ENCODE data around the gene MOXD1. TPM values are rescaled to one million over a fixed set of nuclear protein-coding genes. Genes with fewer than 3 reads are reported as not detected.

Gene MOXD1
- polyA plus RNA-seq, 1 of the 3 experiments (the other 2 are of a cell fraction): 252 TPM

DNA sequence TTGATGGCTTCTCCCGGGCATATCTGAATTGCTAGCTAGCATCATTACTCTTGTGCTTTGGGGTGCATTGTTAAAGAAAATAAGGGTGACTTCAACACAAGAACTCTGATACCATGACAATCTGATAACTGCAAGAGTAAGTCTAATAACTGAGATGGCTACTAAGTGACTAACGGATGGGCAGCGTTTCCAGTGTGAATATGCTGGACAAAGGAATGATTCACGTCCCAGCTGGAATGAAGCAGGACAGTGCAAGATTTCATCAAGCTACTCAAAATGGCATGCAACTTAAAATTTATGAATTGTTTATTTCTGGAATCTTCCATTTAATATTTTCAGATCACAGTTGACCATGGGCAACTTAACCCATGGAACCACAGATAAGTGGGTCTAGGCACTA is 31.7 kb downstream of the MOXD1 start:
- Histone ChIP-seq H3K9me3 (no peaks in the 10 kb centered on the region), H3K27me3 (ENCODE audit: insufficient read depth) (no peaks in the 10 kb centered on the region), H3K79me2 (ENCODE audit: insufficient read depth) (no peaks in the 10 kb centered on the region), H3K9ac (peak overlapping the region; percentile 78), H3K4me2 (peak overlapping the region; percentile 75), H3K36me3 (replicated peaks in 1 of 2; ENCODE audit: control insufficient read depth in 1 of 2, insufficient read depth in 2 of 2, low read length in 1 of 2) (peaks cover 12 to 24% of the 10 kb centered on the region in 2 experiments), H2AFZ (ENCODE audit: low read depth) (peak overlapping the region; percentile 70; the same call in 1 of the 2 replicates), H3K4me1 (ENCODE audit: control insufficient read depth in 1 of 2, insufficient read depth in 2 of 2, low read depth in 1 of 2, low read length in 1 of 2) (peaks cover 0 to 4% of the 10 kb centered on the region in 2 experiments; a peak in 2 of 4 replicates), H3F3A (replicated peaks; ENCODE audit: insufficient read depth) (peaks cover 20% of the 10 kb centered on the region), H3K4me3 (ENCODE audit: low read depth in 2 of 2, low read length in 1 of 2) (peak overlapping the region; percentile 26 to 55; a peak in 3 of 4 replicates), H4K20me1 (ENCODE audit: insufficient read depth) (no peaks in the 10 kb centered on the region), H3K9me2 (no peaks in the 10 kb centered on the region), H3K27ac (ENCODE audit: low read depth in 2 of 2, low read length in 1 of 2) (peak overlapping the region; percentile 71 to 88)
- ChIA-PET POLR2A (no interaction called here), CTCF (interaction anchor here (1.2 to 1.5 kb wide), 2 partner anchors 8 to 90 kb away, joined by 3 to 5 read pairs; no protein-coding TSS in a partner anchor)
- WGBS (ENCODE audit: low lambda C conversion rate): 6% methylated on average over 4 of the region's 4 CpGs
- TF ChIP-seq, protein P1, sequence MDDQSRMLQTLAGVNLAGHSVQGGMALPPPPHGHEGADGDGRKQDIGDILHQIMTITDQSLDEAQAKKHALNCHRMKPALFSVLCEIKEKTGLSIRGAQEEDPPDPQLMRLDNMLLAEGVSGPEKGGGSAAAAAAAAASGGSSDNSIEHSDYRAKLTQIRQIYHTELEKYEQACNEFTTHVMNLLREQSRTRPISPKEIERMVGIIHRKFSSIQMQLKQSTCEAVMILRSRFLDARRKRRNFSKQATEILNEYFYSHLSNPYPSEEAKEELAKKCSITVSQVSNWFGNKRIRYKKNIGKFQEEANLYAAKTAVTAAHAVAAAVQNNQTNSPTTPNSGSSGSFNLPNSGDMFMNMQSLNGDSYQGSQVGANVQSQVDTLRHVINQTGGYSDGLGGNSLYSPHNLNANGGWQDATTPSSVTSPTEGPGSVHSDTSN (IDR thresholded peaks at IDR 0.05): peak; percentile 80
- TF ChIP-seq, protein P2, sequence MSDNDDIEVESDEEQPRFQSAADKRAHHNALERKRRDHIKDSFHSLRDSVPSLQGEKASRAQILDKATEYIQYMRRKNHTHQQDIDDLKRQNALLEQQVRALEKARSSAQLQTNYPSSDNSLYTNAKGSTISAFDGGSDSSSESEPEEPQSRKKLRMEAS (IDR thresholded peaks at IDR 0.05; ENCODE audit: low read depth): peak; percentile 46; the same call in 1 of the 2 replicates
- TF ChIP-seq TCF12 (IDR thresholded peaks at IDR 0.05) (peak; percentile 85), MEF2A (IDR thresholded peaks at IDR 0.05; ENCODE audit: borderline replicate concordance, low read depth) (peak; percentile 35; the same call in 1 of the 2 replicates), JUND (IDR thresholded peaks at IDR 0.05) (peak; percentile 80), NFIC (IDR thresholded peaks at IDR 0.05; ENCODE audit: borderline replicate concordance) (peak; percentile 57), TEAD4 (IDR thresholded peaks at IDR 0.05; ENCODE audit: borderline replicate concordance, insufficient read depth) (peak; percentile 62; the same call in 1 of the 2 replicates), EP300 (IDR thresholded peaks at IDR 0.05; ENCODE audit: borderline replicate concordance in 1 of 2, low read depth in 1 of 2, low read length in 1 of 2) (peak in 1 of 2 experiments; percentile 72; a peak in 2 of 4 replicates), FOSL2 (IDR thresholded peaks at IDR 0.05; ENCODE audit: borderline replicate concordance, low read depth) (peak; percentile 82), NRF1 (IDR thresholded peaks at IDR 0.05; ENCODE audit: low read depth, low read length) (no peak), CHD2 (IDR thresholded peaks at IDR 0.05; ENCODE audit: low read length, partially characterized antibody) (no peak), YY1 (IDR thresholded peaks at IDR 0.05; ENCODE audit: low read depth) (peak; percentile 48; the same call in 1 of the 2 replicates), SMC3 (IDR thresholded peaks at IDR 0.05; ENCODE audit: low read depth, low read length) (no peak)
- TF ChIP-seq, protein P3, sequence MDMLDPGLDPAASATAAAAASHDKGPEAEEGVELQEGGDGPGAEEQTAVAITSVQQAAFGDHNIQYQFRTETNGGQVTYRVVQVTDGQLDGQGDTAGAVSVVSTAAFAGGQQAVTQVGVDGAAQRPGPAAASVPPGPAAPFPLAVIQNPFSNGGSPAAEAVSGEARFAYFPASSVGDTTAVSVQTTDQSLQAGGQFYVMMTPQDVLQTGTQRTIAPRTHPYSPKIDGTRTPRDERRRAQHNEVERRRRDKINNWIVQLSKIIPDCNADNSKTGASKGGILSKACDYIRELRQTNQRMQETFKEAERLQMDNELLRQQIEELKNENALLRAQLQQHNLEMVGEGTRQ (IDR thresholded peaks at IDR 0.05; ENCODE audit: borderline replicate concordance, low read depth, low read length): no peak
- TF ChIP-seq, protein P4, sequence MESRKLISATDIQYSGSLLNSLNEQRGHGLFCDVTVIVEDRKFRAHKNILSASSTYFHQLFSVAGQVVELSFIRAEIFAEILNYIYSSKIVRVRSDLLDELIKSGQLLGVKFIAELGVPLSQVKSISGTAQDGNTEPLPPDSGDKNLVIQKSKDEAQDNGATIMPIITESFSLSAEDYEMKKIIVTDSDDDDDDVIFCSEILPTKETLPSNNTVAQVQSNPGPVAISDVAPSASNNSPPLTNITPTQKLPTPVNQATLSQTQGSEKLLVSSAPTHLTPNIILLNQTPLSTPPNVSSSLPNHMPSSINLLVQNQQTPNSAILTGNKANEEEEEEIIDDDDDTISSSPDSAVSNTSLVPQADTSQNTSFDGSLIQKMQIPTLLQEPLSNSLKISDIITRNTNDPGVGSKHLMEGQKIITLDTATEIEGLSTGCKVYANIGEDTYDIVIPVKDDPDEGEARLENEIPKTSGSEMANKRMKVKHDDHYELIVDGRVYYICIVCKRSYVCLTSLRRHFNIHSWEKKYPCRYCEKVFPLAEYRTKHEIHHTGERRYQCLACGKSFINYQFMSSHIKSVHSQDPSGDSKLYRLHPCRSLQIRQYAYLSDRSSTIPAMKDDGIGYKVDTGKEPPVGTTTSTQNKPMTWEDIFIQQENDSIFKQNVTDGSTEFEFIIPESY (IDR thresholded peaks at IDR 0.05; ENCODE audit: borderline replicate concordance, low read depth): no peak
- no peak for DNase-seq

Data from SK-N-SH (cell line).